C4-2B (cell line): ENCODE results near the gene ZNF248.
"Not testable (repeated sequence)": the region's sequence is repeated elsewhere in the genome, so short reads cannot be mapped to it uniquely, and the experiment has no call there.

ENCODE experiments used
- H3K27ac ChIP-seq: fragments of 450-650 bp; 2 replicates; pipeline ENCODE4 v1.5.1; 2017
- CTCF ChIP-seq: fragments of 450-650 bp; conservative IDR thresholded peaks from 2 replicates; pipeline ENCODE4 v1.5.1; 2017; ENCODE audit warnings: mild to moderate bottlenecking
- ZFX ChIP-seq: fragments of 450-650 bp; IDR thresholded peaks from 2 replicates; pipeline ENCODE4 v1.6.1; 2017

ZNF248 gene

GRCh38 chr10:37748170-37748569 is 109.2 kb downstream of the ZNF248 start:
- H3K27ac ChIP-seq = no peak overlapping the region
- TF ChIP-seq ZFX = no peak
- TF ChIP-seq CTCF = no peak

GRCh38 chr10:37747081-37747480 is 110.3 kb downstream of the ZNF248 start:
- TF ChIP-seq CTCF (no peak), ZFX (no peak)

DNA sequence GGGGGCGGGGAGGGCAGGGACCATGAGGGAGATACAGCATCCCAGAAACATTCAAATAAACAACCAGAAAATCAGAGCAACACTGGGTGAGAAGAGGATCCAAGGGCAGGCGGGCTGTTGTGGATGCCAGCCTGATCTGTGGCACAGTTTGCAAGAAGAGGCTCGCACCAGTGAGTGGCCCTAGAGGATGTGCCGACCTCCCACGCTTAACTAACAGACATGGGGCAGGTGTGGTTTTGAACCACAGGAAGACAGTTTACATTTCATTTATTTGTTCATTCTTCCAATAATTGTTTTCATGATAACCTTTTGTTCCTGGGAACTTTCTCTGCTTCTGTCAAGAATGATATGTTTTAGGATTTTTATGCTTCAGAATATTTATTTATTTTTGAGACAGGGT is 115.6 kb downstream of the ZNF248 start:
- TF ChIP-seq CTCF (no peak), ZFX (no peak)
- H3K27ac ChIP-seq = no peak overlapping the region

More at GRCh38 chr10:37747081-37747480, 110.3 kb downstream of the ZNF248 start:
- H3K27ac ChIP-seq = no peak overlapping the region

DNA sequence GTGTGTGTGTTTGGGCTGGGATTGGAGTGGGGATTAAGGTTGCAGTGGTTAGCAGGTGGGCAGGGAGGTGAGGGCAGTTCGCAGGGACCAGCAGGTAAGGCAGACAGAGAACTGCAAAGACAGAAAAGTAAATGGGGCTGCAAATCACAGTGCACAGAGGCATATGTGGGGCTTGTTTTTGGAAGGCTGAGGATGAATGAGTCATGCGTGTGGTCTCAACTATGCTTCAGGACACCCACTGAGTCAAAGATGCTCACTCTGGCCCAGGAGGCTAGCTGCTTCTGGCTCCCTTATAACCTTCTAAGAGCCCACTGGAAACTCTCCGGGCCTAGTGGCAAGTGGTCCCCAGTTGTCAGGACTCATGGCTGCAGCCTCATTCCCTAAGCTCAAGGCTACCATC is 118.2 kb downstream of the ZNF248 start:
- no peak overlapping the region for H3K27ac ChIP-seq
- TF ChIP-seq CTCF = no peak
- no peak for TF ChIP-seq ZFX

- H3K27ac ChIP-seq = not testable (repeated sequence)
Measured at GRCh38 chr10:37738241-37738640, 119.2 kb downstream of the ZNF248 start.

- TF ChIP-seq CTCF (no peak), ZFX (no peak)
- no peak overlapping the region for H3K27ac ChIP-seq
Measured at GRCh38 chr10:37737336-37737735, 120.1 kb downstream of the ZNF248 start.

GRCh38 chr10:37736120-37736519 is 121.3 kb downstream of the ZNF248 start:
- no peak overlapping the region for H3K27ac ChIP-seq
- no peak for TF ChIP-seq ZFX
- no peak for TF ChIP-seq CTCF

DNA sequence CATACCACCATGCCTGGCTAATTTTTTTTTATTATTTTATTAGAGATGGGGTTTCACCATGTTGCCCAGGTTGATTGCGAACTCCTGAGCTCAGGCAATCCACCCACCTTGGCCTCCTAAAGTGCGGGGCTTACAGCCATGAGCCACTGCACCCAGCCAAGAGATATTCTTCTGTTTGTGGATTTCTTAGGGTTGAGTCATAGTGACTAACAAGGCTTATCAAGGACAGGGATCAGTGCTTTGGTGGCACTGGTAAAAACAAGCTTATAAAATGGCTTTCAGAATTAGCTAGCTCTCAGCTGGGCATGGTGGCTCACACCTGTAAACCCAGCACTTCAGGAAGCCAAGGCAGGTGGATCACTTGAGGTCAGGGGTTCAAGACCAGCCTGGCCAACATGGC is 122.4 kb downstream of the ZNF248 start:
- H3K27ac ChIP-seq = no peak overlapping the region
- no peak for TF ChIP-seq CTCF
- TF ChIP-seq ZFX = no peak
